ENCODE measurements around the gene AURKB. TPM values are rescaled to one million over a fixed set of nuclear protein-coding genes. Genes with fewer than 3 reads are reported as not detected.
A peak's percentile ranks its signal among the peaks of the same experiment; 100 is the strongest.

Gene AURKB
- total and polyA plus RNA-seq, 2 of the 13 experiments (the other 11 are each of a cell fraction or from before 2014, with no cell fraction given), result 29.5 to 75.3 TPM

DNA sequence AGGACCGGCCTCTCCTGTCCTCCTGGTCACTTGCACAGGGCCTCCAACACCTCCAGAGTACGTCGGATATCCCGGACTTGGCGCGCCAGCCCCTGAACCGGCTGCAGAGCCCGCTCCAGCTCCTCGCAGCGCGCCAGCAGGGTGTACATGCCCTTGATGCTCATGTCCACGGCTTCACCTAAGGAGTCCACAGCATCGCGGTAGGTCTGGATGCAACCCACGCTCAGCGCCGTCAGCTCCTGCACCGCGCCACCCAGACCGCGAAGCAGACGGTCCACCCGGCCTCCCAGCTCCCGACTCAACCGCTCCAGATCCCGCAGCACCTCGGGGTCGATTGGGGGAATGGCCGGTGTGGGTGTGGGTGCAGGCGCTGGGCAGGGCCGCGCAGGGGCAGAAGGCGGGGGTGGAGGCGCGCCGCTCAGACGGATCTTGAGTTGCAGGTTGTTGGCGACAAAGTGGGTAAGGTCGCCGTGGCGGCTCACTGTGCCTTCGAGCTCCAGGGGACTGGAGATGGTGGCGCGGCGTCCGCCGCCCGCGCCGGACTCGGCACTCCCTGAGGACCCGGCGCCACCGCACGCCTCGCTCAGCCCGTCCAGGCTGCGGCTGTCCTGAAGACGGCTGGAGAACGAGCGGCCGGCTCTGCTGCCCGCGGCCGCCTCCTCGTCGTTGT lies 21.2 kb downstream of the AURKB start (continued):
- TF ChIP-seq SNAPC2 (CRISPR knock-in tag; IDR thresholded peaks at IDR 0.05), result no peak
- TF ChIP-seq RBM39 (IDR thresholded peaks at IDR 0.05; ENCODE audit: low read depth, low read length, poor library complexity, severe bottlenecking), result no peak
- TF ChIP-seq MTA1 (CRISPR knock-in tag; IDR thresholded peaks at IDR 0.05; ENCODE audit: borderline replicate concordance), result no peak
- TF ChIP-seq GATA4 (IDR thresholded peaks at IDR 0.05; ENCODE audit: borderline replicate concordance, low read depth), result no peak
- no peak for TF ChIP-seq ARNTL (CRISPR knock-in tag; IDR thresholded peaks at IDR 0.05)
- TF ChIP-seq HCFC1 (IDR thresholded peaks at IDR 0.05; ENCODE audit: low read depth, low read length), result no peak
- no peak for TF ChIP-seq ZNF335 (CRISPR knock-in tag; IDR thresholded peaks at IDR 0.05)
- peak; percentile 22; the same call in 1 of the 2 replicates for TF ChIP-seq ZFP82 (CRISPR knock-in tag; IDR thresholded peaks at IDR 0.05; ENCODE audit: borderline replicate concordance)
- no peak for TF ChIP-seq MAFG (CRISPR knock-in tag; IDR thresholded peaks at IDR 0.05)
- no peak for TF ChIP-seq ZNF138 (CRISPR knock-in tag; IDR thresholded peaks at IDR 0.05; ENCODE audit: low read depth)
- TF ChIP-seq ZNF296 (CRISPR knock-in tag; conservative IDR thresholded peaks at IDR 0.05), result no peak
- no peak for TF ChIP-seq ZNF10 (CRISPR knock-in tag; IDR thresholded peaks at IDR 0.05; ENCODE audit: borderline replicate concordance, low read depth)
- 0 out of 2 replicates have a peak, but pooled peaks have one; percentile 49 for TF ChIP-seq ZNF607 (CRISPR knock-in tag; IDR thresholded peaks at IDR 0.05; ENCODE audit: borderline replicate concordance)
- no peak for TF ChIP-seq PREB (CRISPR knock-in tag; IDR thresholded peaks at IDR 0.05)
- no peak for TF ChIP-seq ZBTB7B (CRISPR knock-in tag; IDR thresholded peaks at IDR 0.05)
- no peak for TF ChIP-seq ZNF766 (CRISPR knock-in tag; IDR thresholded peaks at IDR 0.05; ENCODE audit: borderline replicate concordance)
- TF ChIP-seq ZNF615 (CRISPR knock-in tag; IDR thresholded peaks at IDR 0.05; ENCODE audit: borderline replicate concordance), result no peak
- TF ChIP-seq HBP1 (CRISPR knock-in tag; IDR thresholded peaks at IDR 0.05; ENCODE audit: low read depth), result no peak
- no peak for TF ChIP-seq NR1H2 (CRISPR knock-in tag; IDR thresholded peaks at IDR 0.05; ENCODE audit: borderline replicate concordance, low read depth)
- TF ChIP-seq PBX3 (CRISPR knock-in tag; IDR thresholded peaks at IDR 0.05; ENCODE audit: borderline replicate concordance), result no peak
- TF ChIP-seq RFX3 (CRISPR knock-in tag; IDR thresholded peaks at IDR 0.05), result no peak
- no peak for TF ChIP-seq YEATS2 (CRISPR knock-in tag; IDR thresholded peaks at IDR 0.05; ENCODE audit: borderline replicate concordance)
- no peak for TF ChIP-seq ZNF160 (CRISPR knock-in tag; IDR thresholded peaks at IDR 0.05)
- TF ChIP-seq KDM5B (CRISPR knock-in tag; IDR thresholded peaks at IDR 0.05; ENCODE audit: borderline replicate concordance), result no peak
- TF ChIP-seq ADNP (CRISPR knock-in tag; IDR thresholded peaks at IDR 0.05), result 0 out of 2 replicates have a peak, but pooled peaks have one; percentile 6
- no peak for TF ChIP-seq HNF1B (CRISPR knock-in tag; IDR thresholded peaks at IDR 0.05)

Measured in HepG2 (cell line).